ENCODE results near the gene NEMP1.

- no peak for TF ChIP-seq EZH2 (IDR thresholded peaks at IDR 0.05; ENCODE audit: borderline replicate concordance, insufficient read depth, low read length, poor library complexity, severe bottlenecking)
- no peak for TF ChIP-seq REST (IDR thresholded peaks at IDR 0.05; ENCODE audit: borderline replicate concordance)
These were observed 50.8 kb downstream of the NEMP1 start for GRCh38 chr12:57027805-57028153.
